ENCODE measurements around the gene ST6GALNAC5.

- no peak for TF ChIP-seq CTCF (IDR thresholded peaks at IDR 0.05)
- TF ChIP-seq ZFX (IDR thresholded peaks at IDR 0.05; ENCODE audit: borderline replicate concordance): no peak
Measured at GRCh38 chr1:76940571-76941335, 73.5 kb downstream of the ST6GALNAC5 start.
